ENCODE results near the gene TCF7L2.

DNA sequence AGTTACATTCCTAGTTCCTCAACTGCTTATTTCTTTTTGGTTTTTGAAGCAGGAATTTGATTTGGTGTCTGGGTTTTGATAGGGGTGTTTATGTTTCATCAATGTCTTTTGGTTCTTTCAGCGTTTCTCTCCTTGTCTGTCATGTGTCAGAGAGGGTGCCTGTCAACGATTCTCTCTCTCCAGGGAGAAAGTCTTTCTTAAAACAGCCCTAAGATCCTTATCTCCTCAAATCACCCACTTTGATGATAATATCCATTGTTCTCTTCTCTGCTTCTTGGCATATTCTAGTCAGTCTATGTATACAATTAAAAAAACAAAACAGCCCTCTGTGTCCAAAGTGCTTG, 77.2 kb downstream of the TCF7L2 start:
- 0 out of 2 replicates have a peak, but pooled peaks have one; percentile 15 for TF ChIP-seq GATA2 (IDR thresholded peaks at IDR 0.05; ENCODE audit: low read depth, low read length)
- TF ChIP-seq GATA3 (IDR thresholded peaks at IDR 0.05; ENCODE audit: low read depth, low read length), result no peak; the same call in 1 of the 2 replicates

Data from SH-SY5Y (cell line).